ENCODE results near the gene GDE1. TPM values are rescaled to one million over a fixed set of nuclear protein-coding genes. Genes with fewer than 3 reads are reported as not detected.

GDE1 gene
- total RNA-seq, 1 experiment from 2014 or later = 35.3 TPM

- Histone ChIP-seq H3K4me3 (no peak overlapping the region), H3K36me3 (peaks cover 25% of the 10 kb centered on the region), H3K27me3 (no peaks in the 10 kb centered on the region), H3K9me3 (no peaks in the 10 kb centered on the region)
- peak; percentile 64 for DNase-seq
These were observed 16.1 kb downstream of the GDE1 start for GRCh38 chr16:19505600-19506303.

- DNase-seq = no peak
- no peaks in the 10 kb centered on the region for H3K27me3 ChIP-seq
- H3K9me3 ChIP-seq = no peaks in the 10 kb centered on the region
- H3K36me3 ChIP-seq = peaks cover 20% of the 10 kb centered on the region
- no peak overlapping the region for H3K4me3 ChIP-seq
These were observed 18.3 kb downstream of the GDE1 start for GRCh38 chr16:19503461-19504075.

- no peak overlapping the region for H3K4me3 ChIP-seq
- no peaks in the 10 kb centered on the region for H3K9me3 ChIP-seq
- peak; percentile 56 for DNase-seq
These were observed 19.3 kb downstream of the GDE1 start for GRCh38 chr16:19502395-19503131.

GRCh38 chr16:19499481-19499880, 22.4 kb downstream of the GDE1 start:
- no peaks in the 10 kb centered on the region for H3K9me3 ChIP-seq

More at GRCh38 chr16:19502395-19503131, 19.3 kb downstream of the GDE1 start:
- H3K36me3 ChIP-seq = peaks cover 20% of the 10 kb centered on the region
- no peaks in the 10 kb centered on the region for H3K27me3 ChIP-seq

GRCh38 chr16:19499006-19499405, 22.9 kb downstream of the GDE1 start:
- H3K9me3 ChIP-seq = no peaks in the 10 kb centered on the region
- H3K4me3 ChIP-seq = no peak overlapping the region
- H3K27me3 ChIP-seq = no peaks in the 10 kb centered on the region
- H3K36me3 ChIP-seq = peaks cover 17% of the 10 kb centered on the region
- no peak for DNase-seq

More at GRCh38 chr16:19499481-19499880, 22.4 kb downstream of the GDE1 start:
- no peaks in the 10 kb centered on the region for H3K27me3 ChIP-seq
- H3K36me3 ChIP-seq = peaks cover 20% of the 10 kb centered on the region
- no peak for DNase-seq
- no peak overlapping the region for H3K4me3 ChIP-seq

DNA sequence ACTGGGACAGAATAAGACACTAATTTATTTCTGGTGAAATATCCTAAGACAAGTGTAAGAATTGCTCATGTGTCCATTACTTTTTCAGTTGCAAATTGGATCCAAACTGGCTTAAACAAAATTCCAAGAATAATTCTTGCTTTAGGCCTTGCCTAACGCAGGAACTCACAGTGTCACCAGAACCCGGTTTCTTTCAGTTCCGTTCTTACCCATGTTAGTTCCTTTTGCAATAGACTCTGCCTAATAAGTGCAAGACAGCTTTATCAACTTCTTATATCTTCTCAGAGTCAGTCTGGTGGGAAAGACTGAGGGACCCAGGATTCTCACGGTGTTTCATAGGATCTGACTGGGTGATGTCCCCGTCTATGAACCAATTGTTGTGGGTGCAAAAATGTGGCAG, 24.7 kb downstream of the GDE1 start:
- Histone ChIP-seq H3K27me3 (no peaks in the 10 kb centered on the region), H3K9me3 (no peaks in the 10 kb centered on the region), H3K36me3 (peaks cover 6% of the 10 kb centered on the region; the same call in 1 of the 2 replicates), H3K4me3 (no peak overlapping the region)
- no peak for DNase-seq

DNA sequence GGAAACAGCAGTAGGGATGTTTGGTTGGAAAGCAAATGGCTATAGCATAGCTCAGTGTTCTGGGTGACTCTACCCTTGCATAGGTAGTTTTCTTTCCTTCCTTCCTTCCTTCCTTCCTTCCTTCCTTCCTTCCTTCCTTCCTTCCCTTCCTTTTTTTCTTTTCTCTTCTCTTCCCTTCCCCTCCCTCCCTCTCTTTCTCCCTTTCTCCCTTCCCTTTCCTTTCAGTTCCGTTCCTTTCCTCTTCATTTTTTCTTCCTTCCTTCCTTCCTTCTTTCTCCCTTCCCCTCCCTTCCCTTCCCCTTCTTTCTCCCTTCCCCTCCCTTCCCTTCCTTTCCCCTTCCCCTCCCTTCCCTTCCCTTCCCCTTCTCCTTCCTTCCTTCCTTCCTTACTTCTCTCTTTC, 31.3 kb downstream of the GDE1 start:
- DNase-seq = no peak
- H3K4me3 ChIP-seq = no peak overlapping the region
- no peaks in the 10 kb centered on the region; the same call in 1 of the 2 replicates for H3K27me3 ChIP-seq
- H3K36me3 ChIP-seq = no peaks in the 10 kb centered on the region
- no peaks in the 10 kb centered on the region for H3K9me3 ChIP-seq

GRCh38 chr16:19488213-19488640, 33.7 kb downstream of the GDE1 start:
- DNase-seq = no peak
- H3K27me3 ChIP-seq = no peaks in the 10 kb centered on the region; the same call in 1 of the 2 replicates
- H3K4me3 ChIP-seq = no peak overlapping the region
- H3K36me3 ChIP-seq = no peaks in the 10 kb centered on the region
- no peaks in the 10 kb centered on the region for H3K9me3 ChIP-seq

- no peaks in the 10 kb centered on the region; the same call in 1 of the 2 replicates for H3K9me3 ChIP-seq
- no peaks in the 10 kb centered on the region; the same call in 1 of the 2 replicates for H3K27me3 ChIP-seq
- no peaks in the 10 kb centered on the region for H3K36me3 ChIP-seq
- no peak overlapping the region for H3K4me3 ChIP-seq
- DNase-seq = no peak
These were observed 35.1 kb downstream of the GDE1 start for GRCh38 chr16:19486750-19487325.

DNA sequence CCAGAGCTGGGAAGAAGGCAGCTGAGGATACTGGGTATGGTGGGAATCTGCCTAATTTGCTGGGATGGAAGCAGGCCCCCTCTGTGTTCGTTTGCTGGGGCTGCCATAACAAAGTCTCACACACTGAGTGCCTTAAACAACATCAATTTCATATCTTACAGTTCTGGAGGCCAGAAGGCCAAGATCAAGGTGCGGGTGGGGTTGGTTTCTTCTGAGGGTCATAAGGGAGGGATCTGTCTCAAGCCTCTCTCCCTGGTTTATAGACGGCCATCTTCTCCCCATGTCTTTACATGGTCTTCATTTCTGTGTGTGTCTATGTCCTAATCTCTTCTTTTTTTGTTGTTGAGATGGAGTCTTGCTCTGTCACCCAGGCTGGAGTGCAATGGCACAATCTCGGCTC, 35.8 kb downstream of the GDE1 start:
- H3K36me3 ChIP-seq = no peaks in the 10 kb centered on the region
- no peak for DNase-seq
- H3K4me3 ChIP-seq = no peak overlapping the region
- peaks cover 2% of the 10 kb centered on the region for H3K9me3 ChIP-seq
- H3K27me3 ChIP-seq = no peaks in the 10 kb centered on the region; the same call in 1 of the 2 replicates

DNA sequence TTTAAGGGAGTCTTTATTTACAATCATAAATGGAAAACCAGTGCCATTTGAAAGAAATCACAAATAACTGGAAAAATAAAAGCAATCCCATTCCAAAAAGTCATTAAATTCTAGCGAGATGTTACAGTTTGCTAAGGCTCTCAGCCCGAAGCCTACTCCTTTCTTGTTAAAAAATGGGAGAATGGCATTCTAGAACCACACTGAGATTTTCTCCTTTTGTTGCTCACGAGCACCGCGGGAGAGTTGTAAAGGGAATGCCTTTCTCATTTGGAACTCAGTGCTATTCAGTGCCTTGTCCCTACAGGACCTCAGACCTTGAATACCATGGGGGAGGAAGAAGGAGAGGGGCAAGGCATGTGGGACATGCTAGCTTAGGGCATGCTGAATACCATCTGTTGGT, 36.3 kb downstream of the GDE1 start:
- Histone ChIP-seq H3K4me3 (no peak overlapping the region), H3K27me3 (no peaks in the 10 kb centered on the region; the same call in 1 of the 2 replicates), H3K9me3 (peaks cover 2% of the 10 kb centered on the region), H3K36me3 (no peaks in the 10 kb centered on the region)
- no peak for DNase-seq

DNA sequence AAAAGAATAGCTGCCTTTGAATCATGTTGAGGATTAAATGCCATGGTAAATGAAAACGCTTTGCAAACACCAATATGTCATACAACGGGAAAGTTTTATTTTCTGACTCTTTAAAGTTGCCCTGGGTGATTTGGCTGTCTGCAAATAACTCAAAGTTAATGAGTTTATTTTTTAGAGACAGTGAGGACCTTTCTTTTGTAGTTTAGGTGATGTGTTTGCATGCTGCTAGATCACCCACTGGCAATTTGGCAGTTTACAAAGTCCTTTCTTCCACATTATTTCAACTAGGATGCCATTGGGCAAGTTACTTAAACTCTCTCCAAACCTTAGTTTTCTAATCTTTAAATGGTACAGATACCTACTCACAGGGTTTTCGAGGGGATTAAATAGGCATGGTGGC, 37.8 kb downstream of the GDE1 start:
- H3K9me3 ChIP-seq = peaks cover 2% of the 10 kb centered on the region
- H3K27me3 ChIP-seq = no peaks in the 10 kb centered on the region
- no peak overlapping the region for H3K4me3 ChIP-seq
- DNase-seq = no peak
- H3K36me3 ChIP-seq = no peaks in the 10 kb centered on the region

DNA sequence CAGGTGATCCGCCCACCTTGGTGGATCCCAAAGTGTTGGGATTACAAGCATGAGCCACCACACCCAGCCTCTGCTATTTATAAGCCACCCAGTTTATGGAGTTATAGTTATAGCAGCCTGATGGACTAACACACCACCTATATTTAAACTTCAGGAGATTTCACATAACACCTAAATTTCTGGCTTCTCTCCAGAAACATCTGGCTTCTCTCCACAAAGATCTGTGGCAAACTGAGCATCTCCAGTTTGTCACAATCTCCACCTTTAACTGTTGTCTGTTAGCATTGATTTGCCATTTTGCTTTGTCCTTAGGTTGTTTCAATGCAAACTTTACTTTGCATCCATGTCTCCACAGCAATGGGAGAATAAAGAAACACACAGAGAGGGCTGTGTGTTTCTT, 39.6 kb downstream of the GDE1 start:
- H3K27me3 ChIP-seq = no peaks in the 10 kb centered on the region
- no peak for DNase-seq
- H3K36me3 ChIP-seq = no peaks in the 10 kb centered on the region
- H3K4me3 ChIP-seq = no peak overlapping the region
- peaks cover 2% of the 10 kb centered on the region for H3K9me3 ChIP-seq

DNA sequence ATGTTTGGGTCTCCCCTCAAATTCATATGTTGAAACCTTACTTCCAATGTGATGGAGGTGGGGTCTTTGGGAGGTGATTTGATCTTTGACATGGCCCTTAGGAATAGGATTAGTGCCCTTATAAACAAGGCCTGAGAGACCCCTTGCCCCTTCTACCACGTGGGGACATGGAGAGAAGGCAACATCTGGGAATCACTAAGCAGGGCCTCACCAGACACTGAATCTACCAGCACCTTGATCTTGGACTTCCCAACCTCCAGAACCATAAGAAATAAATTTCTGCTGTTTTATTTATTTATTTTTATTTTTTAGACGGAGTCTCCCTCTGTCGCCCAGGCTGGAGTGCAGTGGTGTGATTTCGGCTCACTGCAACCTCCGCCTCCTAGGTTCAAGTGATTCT, 40.1 kb downstream of the GDE1 start:
- Histone ChIP-seq H3K27me3 (no peaks in the 10 kb centered on the region), H3K36me3 (no peaks in the 10 kb centered on the region), H3K4me3 (no peak overlapping the region), H3K9me3 (peaks cover 2% of the 10 kb centered on the region)
- no peak for DNase-seq

GRCh38 chr16:19481296-19481695, 40.6 kb downstream of the GDE1 start:
- Histone ChIP-seq H3K27me3 (no peaks in the 10 kb centered on the region; the same call in 1 of the 2 replicates), H3K36me3 (no peaks in the 10 kb centered on the region), H3K9me3 (peaks cover 2% of the 10 kb centered on the region), H3K4me3 (no peak overlapping the region)
- no peak for DNase-seq

DNA sequence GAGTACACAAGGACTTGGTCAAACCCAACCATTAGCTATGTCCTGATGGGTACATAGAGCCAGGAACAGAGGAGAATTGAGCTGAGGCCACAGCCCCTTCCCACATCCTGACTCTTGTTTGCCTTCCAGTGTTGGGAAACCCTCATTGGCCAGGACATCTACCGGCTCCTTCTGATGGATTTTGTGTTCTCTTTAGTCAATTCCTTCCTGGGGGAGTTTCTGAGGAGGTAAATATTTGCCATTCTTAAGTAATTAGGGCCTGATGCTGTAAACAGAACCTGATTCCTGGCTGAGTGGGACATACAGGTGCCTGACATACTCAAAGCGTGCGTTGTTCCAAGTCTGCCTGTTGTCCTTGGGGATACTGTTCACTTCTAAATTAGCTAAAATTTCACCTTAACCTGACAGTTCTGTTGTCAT, 42.6 kb downstream of the GDE1 start:
- DNase-seq = no peak
- no peaks in the 10 kb centered on the region; the same call in 1 of the 2 replicates for H3K27me3 ChIP-seq

GRCh38 chr16:19478505-19478904, 43.4 kb downstream of the GDE1 start:
- Histone ChIP-seq H3K4me3 (no peak overlapping the region), H3K9me3 (peaks cover 2% of the 10 kb centered on the region), H3K36me3 (no peaks in the 10 kb centered on the region), H3K27me3 (no peaks in the 10 kb centered on the region; the same call in 1 of the 2 replicates)
- no peak for DNase-seq

More for the DNA sequence above, 42.6 kb downstream of the GDE1 start:
- Histone ChIP-seq H3K36me3 (no peaks in the 10 kb centered on the region), H3K4me3 (no peak overlapping the region), H3K9me3 (peaks cover 2% of the 10 kb centered on the region)
